OCI-LY3 (cell line): ENCODE data around the gene CST5.

Experiments used
- H2AFZ ChIP-seq: fragments of 200-600, 300-600 bp; shearing (Covaris generic); 2 replicates; pipeline ENCODE4 v1.6.0; 2014; ENCODE audit warnings: antibody characterized with exemption, low read depth, low read length
- H3K27ac ChIP-seq: fragments of 200-600, 300-600 bp; sonication (generic); 2 replicates; pipeline ENCODE4 v1.5.1; 2014; ENCODE audit warnings: mild to moderate bottlenecking, low read length, moderate library complexity, mixed read lengths
- H3K27me3 ChIP-seq: fragments of 200-600, 300-600 bp; sonication (generic); 2 replicates; pipeline ENCODE4 v1.6.1; 2014; ENCODE audit warnings: low read depth, low read length, mixed read lengths
- H3K36me3 ChIP-seq: fragments of 200-600, 300-600 bp; sonication (generic); replicated peaks from 2 replicates; pipeline ENCODE3; 2014; ENCODE audit warnings: low read depth, low read length, mixed read lengths
- H3K4me1 ChIP-seq: fragments of 300-600, 200-600 bp; sonication (generic); 2 replicates; pipeline ENCODE4 v1.6.1; 2014; ENCODE audit warnings: low read length, mixed read lengths
- H3K4me2 ChIP-seq: fragments of 200-600, 300-600 bp; sonication (generic); 2 replicates; pipeline ENCODE4 v1.6.1; 2014; ENCODE audit warnings: low read length, mixed read lengths
- H3K4me3 ChIP-seq: fragments of 300-600, 200-600 bp; sonication (generic); 2 replicates; pipeline ENCODE4 v1.5.1; 2014; ENCODE audit warnings: antibody characterized with exemption, mild to moderate bottlenecking, low read length, moderate library complexity
- H3K79me2 ChIP-seq: fragments of 300-600, 200-600 bp; shearing (Covaris generic); 2 replicates; pipeline ENCODE4 v1.6.1; 2014; ENCODE audit warnings: mild to moderate bottlenecking, low read length, mixed read lengths
- H3K9ac ChIP-seq: fragments of 300-600, 200-600 bp; shearing (Covaris generic); 2 replicates; pipeline ENCODE4 v1.6.0; 2014; ENCODE audit warnings: mild to moderate bottlenecking, low read length, moderate library complexity
- H3K9me3 ChIP-seq: fragments of 200-600, 300-600 bp; shearing (Covaris generic); 2 replicates; pipeline ENCODE4 v1.6.1; 2014; ENCODE audit warnings: low read length, mixed read lengths; ENCODE audit not compliant: insufficient read depth
- H4K20me1 ChIP-seq: fragments of 200-600, 300-600 bp; sonication (generic); 2 replicates; pipeline ENCODE4 v1.6.1; 2016; ENCODE audit warnings: low read length, mixed read lengths; ENCODE audit not compliant: insufficient read depth
- CTCF ChIP-seq: fragments of 200-600, 300-600 bp; sonication (generic); IDR thresholded peaks from 2 replicates; pipeline ENCODE4 v1.5.1; 2014; ENCODE audit warnings: antibody characterized with exemption, low read length, low read depth
- EZH2phosphoT487 ChIP-seq: fragments of 200-600 bp; shearing (Covaris generic); IDR thresholded peaks from 2 replicates; pipeline ENCODE4 v1.6.1; 2018; ENCODE audit warnings: antibody characterized with exemption, mixed run types, low read depth

Gene CST5

GRCh38 chr20:23872065-23872464, 7.5 kb downstream of the CST5 start:
- H4K20me1 ChIP-seq = no peaks in the 10 kb centered on the region
- H2AFZ ChIP-seq = no peak overlapping the region
- no peaks in the 10 kb centered on the region for H3K79me2 ChIP-seq
- no peak overlapping the region for H3K4me3 ChIP-seq
- no peaks in the 10 kb centered on the region for H3K4me1 ChIP-seq
- H3K36me3 ChIP-seq = no peaks in the 10 kb centered on the region
- H3K9me3 ChIP-seq = no peaks in the 10 kb centered on the region
- H3K9ac ChIP-seq = no peak overlapping the region
- H3K27ac ChIP-seq = no peak overlapping the region
- H3K4me2 ChIP-seq = no peak overlapping the region
- TF ChIP-seq CTCF (no peak), EZH2phosphoT487 (no peak)
- peaks cover 30% of the 10 kb centered on the region for H3K27me3 ChIP-seq

- Histone ChIP-seq H2AFZ (no peak overlapping the region), H3K27ac (no peak overlapping the region)
Measured at GRCh38 chr20:23870461-23870860, 9.1 kb downstream of the CST5 start.

GRCh38 chr20:23869520-23869919, 10.0 kb downstream of the CST5 start:
- Histone ChIP-seq H3K4me2 (no peak overlapping the region), H3K9ac (no peak overlapping the region), H3K36me3 (no peaks in the 10 kb centered on the region)

More at GRCh38 chr20:23870461-23870860, 9.1 kb downstream of the CST5 start:
- Histone ChIP-seq H3K79me2 (no peaks in the 10 kb centered on the region), H3K9me3 (no peaks in the 10 kb centered on the region), H3K4me1 (no peaks in the 10 kb centered on the region), H3K36me3 (no peaks in the 10 kb centered on the region), H3K4me3 (no peak overlapping the region), H3K9ac (no peak overlapping the region), H3K27me3 (peaks cover 30% of the 10 kb centered on the region), H4K20me1 (no peaks in the 10 kb centered on the region), H3K4me2 (no peak overlapping the region)
- TF ChIP-seq EZH2phosphoT487 = no peak
- TF ChIP-seq CTCF = no peak

GRCh38 chr20:23868321-23868720, 11.2 kb downstream of the CST5 start:
- no peaks in the 10 kb centered on the region for H4K20me1 ChIP-seq
- TF ChIP-seq CTCF (no peak), EZH2phosphoT487 (no peak)
- no peak overlapping the region for H2AFZ ChIP-seq
- H3K27me3 ChIP-seq = peaks cover 13% of the 10 kb centered on the region; the same call in 1 of the 2 replicates
- H3K4me1 ChIP-seq = no peaks in the 10 kb centered on the region
- H3K27ac ChIP-seq = no peak overlapping the region
- no peak overlapping the region for H3K9ac ChIP-seq
- no peak overlapping the region for H3K4me2 ChIP-seq
- no peaks in the 10 kb centered on the region for H3K9me3 ChIP-seq
- H3K36me3 ChIP-seq = no peaks in the 10 kb centered on the region
- no peaks in the 10 kb centered on the region for H3K79me2 ChIP-seq
- no peak overlapping the region for H3K4me3 ChIP-seq

More at GRCh38 chr20:23869520-23869919, 10.0 kb downstream of the CST5 start:
- H2AFZ ChIP-seq = no peak overlapping the region
- TF ChIP-seq EZH2phosphoT487 (no peak), CTCF (no peak)
- no peaks in the 10 kb centered on the region for H4K20me1 ChIP-seq
- H3K9me3 ChIP-seq = no peaks in the 10 kb centered on the region
- no peaks in the 10 kb centered on the region for H3K4me1 ChIP-seq
- no peaks in the 10 kb centered on the region for H3K79me2 ChIP-seq
- no peak overlapping the region for H3K27ac ChIP-seq
- H3K27me3 ChIP-seq = peaks cover 24% of the 10 kb centered on the region
- H3K4me3 ChIP-seq = no peak overlapping the region
